GM12878 (cell line): ENCODE measurements around the gene IL27RA. TPM values are rescaled to one million over a fixed set of nuclear protein-coding genes. Genes with fewer than 3 reads are reported as not detected.

Source experiments
- CEBPB ChIP-seq, 2 experiments: fragments of 150-350 bp in 1 of 2; IDR thresholded peaks; 2 replicates each; pipeline ENCODE4 v1.6.1; 2012 to 2014; ENCODE audit warnings: low read depth in 2 of 2, low read length in 2 of 2, borderline replicate concordance in 1 of 2, inconsistent platforms in 1 of 2
- EED ChIP-seq: sonication (generic); IDR thresholded peaks from 2 replicates; pipeline ENCODE4 v1.6.1; 2016; ENCODE audit warnings: antibody characterized with exemption, low read depth
- GABPA ChIP-seq: IDR thresholded peaks from 2 replicates; pipeline ENCODE4 v1.6.1; 2014; ENCODE audit warnings: antibody characterized with exemption, low read depth, mild to moderate bottlenecking, inconsistent platforms
- NR2C2 ChIP-seq: IDR thresholded peaks from 2 replicates; pipeline ENCODE4 v1.6.1; 2011; ENCODE audit warnings: borderline replicate concordance, low read depth; ENCODE audit not compliant: control insufficient read depth, insufficient read length
- PAX5 ChIP-seq: IDR thresholded peaks from 2 replicates; pipeline ENCODE4 v1.6.1; 2011; ENCODE audit warnings: low read depth, low read length, borderline replicate concordance
- POLR2AphosphoS5 ChIP-seq: IDR thresholded peaks from 2 replicates; pipeline ENCODE4 v1.6.1; 2011; ENCODE audit warnings: mild to moderate bottlenecking, low read length, inconsistent platforms
- RCOR1 ChIP-seq: conservative IDR thresholded peaks from 2 replicates; pipeline ENCODE4 v1.6.1; 2012; ENCODE audit warnings: low read depth, low read length, improper control_type of control experiment
- RELA ChIP-seq: fragments of 450-650 bp; IDR thresholded peaks from 2 replicates; pipeline ENCODE4 v1.8.0; 2014; ENCODE audit warnings: borderline replicate concordance; ENCODE audit not compliant: partially characterized antibody
- STAT3 ChIP-seq: IDR thresholded peaks from 2 replicates; pipeline ENCODE4 v1.6.1; 2011; ENCODE audit warnings: low read depth, low read length, improper control_type of control experiment
- TCF12 ChIP-seq: IDR thresholded peaks from 2 replicates; pipeline ENCODE4 v1.6.1; 2011; ENCODE audit warnings: low read depth, mild to moderate bottlenecking, low read length
- polyA plus RNA-seq, 11 experiments: library from polyadenylated mRNA; depleted of rRNA in 4 of 11; unstranded in 6 of 11; stranded (reverse) in 5 of 11; fragments of >200 nt; fragmentation: Nextera tagmentation in 4 of 11; fragmentation: Illumina TruSeq in 1 of 11; extraction: Ambion mirVana in 4 of 11; extraction: Trizol in 1 of 11; gene quantifications; 1 replicate in 1 of 11; 2 replicates in 10 of 11; pipeline versions ENCODE4 v1.2.1 to v1.2.3, GENCODE V29; 2011 to 2016; ENCODE audit warnings: inconsistent platforms in 2 of 11, missing spikeins in 2 of 11, low read depth in 1 of 11
- total RNA-seq, 4 experiments: library from RNA; depleted of rRNA in 3 of 4; stranded (reverse); fragments of >200 nt in 3 of 4; fragmentation: Illumina TruSeq in 1 of 4; extraction: Trizol in 1 of 4; gene quantifications; 2 replicates each; pipeline versions ENCODE4 v1.2.1 to v1.2.3, GENCODE V29; 2013 to 2021
- TF ChIP-seq, protein P1 (sequence below): fragments of 450-650 bp; formaldehyde crosslinking; IDR thresholded peaks from 2 replicates; pipeline ENCODE4 v1.4.0; 2020; ENCODE audit warnings: mild to moderate bottlenecking, moderate library complexity
- TF ChIP-seq, protein P2 (sequence below): IDR thresholded peaks from 2 replicates; pipeline ENCODE4 v1.6.1; 2011; ENCODE audit warnings: low read depth, mild to moderate bottlenecking, low read length, moderate library complexity, borderline replicate concordance; ENCODE audit errors: extremely low read depth
- TF ChIP-seq, protein P3 (sequence below): fragments of 450-650 bp; IDR thresholded peaks from 2 replicates; pipeline ENCODE4 v1.6.1; 2017; ENCODE audit warnings: mild to moderate bottlenecking, moderate library complexity
- TF ChIP-seq, protein P4 (sequence below): IDR thresholded peaks from 2 replicates; pipeline ENCODE4 v1.6.1; 2012; ENCODE audit warnings: improper control_type of control experiment, low read depth, low read length; ENCODE audit not compliant: insufficient replicate concordance

Gene IL27RA
- total and polyA plus RNA-seq, 10 of the 15 experiments (the other 5 are each of a cell fraction or from before 2014, with no cell fraction given): 8.4 to 63.5 (median 41.2) TPM

DNA sequence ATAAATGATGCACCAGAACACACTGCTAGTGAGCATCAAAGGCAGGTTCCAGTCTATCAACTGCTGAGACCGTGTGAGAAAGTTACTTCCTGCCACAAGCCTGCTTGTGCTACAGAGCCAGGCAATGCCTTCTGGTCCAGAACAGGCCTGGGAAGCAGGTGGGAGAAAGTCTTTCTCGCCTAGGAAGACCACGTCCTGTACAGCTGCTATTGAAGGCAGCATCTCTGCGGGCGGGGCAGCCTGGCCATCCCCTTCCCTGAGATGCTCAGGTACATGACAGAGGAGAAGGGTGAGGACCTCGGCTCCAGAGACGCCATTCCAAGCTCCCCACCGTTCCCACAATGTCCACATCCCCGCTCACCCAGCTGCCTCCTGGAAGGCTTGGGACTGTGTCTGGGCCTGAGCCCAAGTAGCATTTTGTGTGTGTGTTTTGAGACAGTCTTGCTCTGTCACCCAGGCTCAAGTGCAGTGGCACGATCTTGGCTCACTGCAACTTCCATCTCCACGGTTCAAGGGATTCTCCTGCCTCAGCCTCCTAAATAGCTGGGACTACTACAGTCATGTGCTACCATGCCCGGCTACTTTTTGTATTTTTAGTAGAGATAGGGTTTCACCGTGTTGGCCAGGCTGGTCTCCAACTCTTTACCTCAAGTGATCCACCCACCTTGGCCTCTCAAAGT, 28.9 kb upstream of the IL27RA start (continued):
- TF ChIP-seq NR2C2 (no peak), RCOR1 (no peak), EED (peak; percentile 11), STAT3 (no peak), GABPA (no peak), TCF12 (no peak), RELA (no peak), CEBPB (IDR thresholded peaks at IDR 0.05; ENCODE audit: borderline replicate concordance in 1 of 2, low read depth in 2 of 2, low read length in 2 of 2) (no peak), POLR2AphosphoS5 (no peak), PAX5 (no peak)
- TF ChIP-seq, protein P1, sequence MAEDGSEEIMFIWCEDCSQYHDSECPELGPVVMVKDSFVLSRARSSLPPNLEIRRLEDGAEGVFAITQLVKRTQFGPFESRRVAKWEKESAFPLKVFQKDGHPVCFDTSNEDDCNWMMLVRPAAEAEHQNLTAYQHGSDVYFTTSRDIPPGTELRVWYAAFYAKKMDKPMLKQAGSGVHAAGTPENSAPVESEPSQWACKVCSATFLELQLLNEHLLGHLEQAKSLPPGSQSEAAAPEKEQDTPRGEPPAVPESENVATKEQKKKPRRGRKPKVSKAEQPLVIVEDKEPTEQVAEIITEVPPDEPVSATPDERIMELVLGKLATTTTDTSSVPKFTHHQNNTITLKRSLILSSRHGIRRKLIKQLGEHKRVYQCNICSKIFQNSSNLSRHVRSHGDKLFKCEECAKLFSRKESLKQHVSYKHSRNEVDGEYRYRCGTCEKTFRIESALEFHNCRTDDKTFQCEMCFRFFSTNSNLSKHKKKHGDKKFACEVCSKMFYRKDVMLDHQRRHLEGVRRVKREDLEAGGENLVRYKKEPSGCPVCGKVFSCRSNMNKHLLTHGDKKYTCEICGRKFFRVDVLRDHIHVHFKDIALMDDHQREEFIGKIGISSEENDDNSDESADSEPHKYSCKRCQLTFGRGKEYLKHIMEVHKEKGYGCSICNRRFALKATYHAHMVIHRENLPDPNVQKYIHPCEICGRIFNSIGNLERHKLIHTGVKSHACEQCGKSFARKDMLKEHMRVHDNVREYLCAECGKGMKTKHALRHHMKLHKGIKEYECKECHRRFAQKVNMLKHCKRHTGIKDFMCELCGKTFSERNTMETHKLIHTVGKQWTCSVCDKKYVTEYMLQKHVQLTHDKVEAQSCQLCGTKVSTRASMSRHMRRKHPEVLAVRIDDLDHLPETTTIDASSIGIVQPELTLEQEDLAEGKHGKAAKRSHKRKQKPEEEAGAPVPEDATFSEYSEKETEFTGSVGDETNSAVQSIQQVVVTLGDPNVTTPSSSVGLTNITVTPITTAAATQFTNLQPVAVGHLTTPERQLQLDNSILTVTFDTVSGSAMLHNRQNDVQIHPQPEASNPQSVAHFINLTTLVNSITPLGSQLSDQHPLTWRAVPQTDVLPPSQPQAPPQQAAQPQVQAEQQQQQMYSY (CRISPR knock-in tag): no peak
- TF ChIP-seq, protein P2, sequence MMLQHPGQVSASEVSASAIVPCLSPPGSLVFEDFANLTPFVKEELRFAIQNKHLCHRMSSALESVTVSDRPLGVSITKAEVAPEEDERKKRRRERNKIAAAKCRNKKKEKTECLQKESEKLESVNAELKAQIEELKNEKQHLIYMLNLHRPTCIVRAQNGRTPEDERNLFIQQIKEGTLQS: no peak
- TF ChIP-seq, protein P3, sequence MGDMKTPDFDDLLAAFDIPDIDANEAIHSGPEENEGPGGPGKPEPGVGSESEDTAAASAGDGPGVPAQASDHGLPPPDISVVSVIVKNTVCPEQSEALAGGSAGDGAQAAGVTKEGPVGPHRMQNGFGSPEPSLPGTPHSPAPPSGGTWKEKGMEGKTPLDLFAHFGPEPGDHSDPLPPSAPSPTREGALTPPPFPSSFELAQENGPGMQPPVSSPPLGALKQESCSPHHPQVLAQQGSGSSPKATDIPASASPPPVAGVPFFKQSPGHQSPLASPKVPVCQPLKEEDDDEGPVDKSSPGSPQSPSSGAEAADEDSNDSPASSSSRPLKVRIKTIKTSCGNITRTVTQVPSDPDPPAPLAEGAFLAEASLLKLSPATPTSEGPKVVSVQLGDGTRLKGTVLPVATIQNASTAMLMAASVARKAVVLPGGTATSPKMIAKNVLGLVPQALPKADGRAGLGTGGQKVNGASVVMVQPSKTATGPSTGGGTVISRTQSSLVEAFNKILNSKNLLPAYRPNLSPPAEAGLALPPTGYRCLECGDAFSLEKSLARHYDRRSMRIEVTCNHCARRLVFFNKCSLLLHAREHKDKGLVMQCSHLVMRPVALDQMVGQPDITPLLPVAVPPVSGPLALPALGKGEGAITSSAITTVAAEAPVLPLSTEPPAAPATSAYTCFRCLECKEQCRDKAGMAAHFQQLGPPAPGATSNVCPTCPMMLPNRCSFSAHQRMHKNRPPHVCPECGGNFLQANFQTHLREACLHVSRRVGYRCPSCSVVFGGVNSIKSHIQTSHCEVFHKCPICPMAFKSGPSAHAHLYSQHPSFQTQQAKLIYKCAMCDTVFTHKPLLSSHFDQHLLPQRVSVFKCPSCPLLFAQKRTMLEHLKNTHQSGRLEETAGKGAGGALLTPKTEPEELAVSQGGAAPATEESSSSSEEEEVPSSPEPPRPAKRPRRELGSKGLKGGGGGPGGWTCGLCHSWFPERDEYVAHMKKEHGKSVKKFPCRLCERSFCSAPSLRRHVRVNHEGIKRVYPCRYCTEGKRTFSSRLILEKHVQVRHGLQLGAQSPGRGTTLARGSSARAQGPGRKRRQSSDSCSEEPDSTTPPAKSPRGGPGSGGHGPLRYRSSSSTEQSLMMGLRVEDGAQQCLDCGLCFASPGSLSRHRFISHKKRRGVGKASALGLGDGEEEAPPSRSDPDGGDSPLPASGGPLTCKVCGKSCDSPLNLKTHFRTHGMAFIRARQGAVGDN: peak; percentile 46
- TF ChIP-seq, protein P4, sequence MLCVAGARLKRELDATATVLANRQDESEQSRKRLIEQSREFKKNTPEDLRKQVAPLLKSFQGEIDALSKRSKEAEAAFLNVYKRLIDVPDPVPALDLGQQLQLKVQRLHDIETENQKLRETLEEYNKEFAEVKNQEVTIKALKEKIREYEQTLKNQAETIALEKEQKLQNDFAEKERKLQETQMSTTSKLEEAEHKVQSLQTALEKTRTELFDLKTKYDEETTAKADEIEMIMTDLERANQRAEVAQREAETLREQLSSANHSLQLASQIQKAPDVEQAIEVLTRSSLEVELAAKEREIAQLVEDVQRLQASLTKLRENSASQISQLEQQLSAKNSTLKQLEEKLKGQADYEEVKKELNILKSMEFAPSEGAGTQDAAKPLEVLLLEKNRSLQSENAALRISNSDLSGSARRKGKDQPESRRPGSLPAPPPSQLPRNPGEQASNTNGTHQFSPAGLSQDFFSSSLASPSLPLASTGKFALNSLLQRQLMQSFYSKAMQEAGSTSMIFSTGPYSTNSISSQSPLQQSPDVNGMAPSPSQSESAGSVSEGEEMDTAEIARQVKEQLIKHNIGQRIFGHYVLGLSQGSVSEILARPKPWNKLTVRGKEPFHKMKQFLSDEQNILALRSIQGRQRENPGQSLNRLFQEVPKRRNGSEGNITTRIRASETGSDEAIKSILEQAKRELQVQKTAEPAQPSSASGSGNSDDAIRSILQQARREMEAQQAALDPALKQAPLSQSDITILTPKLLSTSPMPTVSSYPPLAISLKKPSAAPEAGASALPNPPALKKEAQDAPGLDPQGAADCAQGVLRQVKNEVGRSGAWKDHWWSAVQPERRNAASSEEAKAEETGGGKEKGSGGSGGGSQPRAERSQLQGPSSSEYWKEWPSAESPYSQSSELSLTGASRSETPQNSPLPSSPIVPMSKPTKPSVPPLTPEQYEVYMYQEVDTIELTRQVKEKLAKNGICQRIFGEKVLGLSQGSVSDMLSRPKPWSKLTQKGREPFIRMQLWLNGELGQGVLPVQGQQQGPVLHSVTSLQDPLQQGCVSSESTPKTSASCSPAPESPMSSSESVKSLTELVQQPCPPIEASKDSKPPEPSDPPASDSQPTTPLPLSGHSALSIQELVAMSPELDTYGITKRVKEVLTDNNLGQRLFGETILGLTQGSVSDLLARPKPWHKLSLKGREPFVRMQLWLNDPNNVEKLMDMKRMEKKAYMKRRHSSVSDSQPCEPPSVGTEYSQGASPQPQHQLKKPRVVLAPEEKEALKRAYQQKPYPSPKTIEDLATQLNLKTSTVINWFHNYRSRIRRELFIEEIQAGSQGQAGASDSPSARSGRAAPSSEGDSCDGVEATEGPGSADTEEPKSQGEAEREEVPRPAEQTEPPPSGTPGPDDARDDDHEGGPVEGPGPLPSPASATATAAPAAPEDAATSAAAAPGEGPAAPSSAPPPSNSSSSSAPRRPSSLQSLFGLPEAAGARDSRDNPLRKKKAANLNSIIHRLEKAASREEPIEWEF: no peak
